Activated CD8-positive, alpha-beta memory T cell treated with anti-CD3 and anti-CD28 coated beads for 48 hours (primary cell): ENCODE measurements around the gene GAK.

Experiments
- DNase-seq, 3 experiments: peaks; one replicate each; pipeline ENCODE4 v3.0.0-alpha.2; 2020; ENCODE audit warnings: low read depth in 2 of 3, low spot score in 2 of 3

Gene GAK

GRCh38 chr4:909821-910220 lies 22.3 kb downstream of the GAK start:
- no peak for DNase-seq

GRCh38 chr4:909131-909571 lies 23.0 kb downstream of the GAK start:
- DNase-seq, result no peak

- DNase-seq, result no peak
Observed at GRCh38 chr4:907691-908425, 24.3 kb downstream of the GAK start.

- DNase-seq, result no peak
Observed at GRCh38 chr4:907103-907400, 25.1 kb downstream of the GAK start.

- no peak for DNase-seq
Observed at GRCh38 chr4:906339-907102, 25.6 kb downstream of the GAK start.

- no peak for DNase-seq
Observed at GRCh38 chr4:905485-906338, 26.4 kb downstream of the GAK start.

GRCh38 chr4:903066-904046 lies 28.8 kb downstream of the GAK start:
- no peak for DNase-seq

GRCh38 chr4:901192-901910 lies 30.8 kb downstream of the GAK start:
- DNase-seq, result no peak

- no peak for DNase-seq
Observed at GRCh38 chr4:900721-901120, 31.4 kb downstream of the GAK start.

GRCh38 chr4:900073-900472 lies 32.0 kb downstream of the GAK start:
- DNase-seq, result no peak

- DNase-seq, result no peak
Observed at GRCh38 chr4:899556-899906, 32.6 kb downstream of the GAK start.

- DNase-seq, result no peak
Observed at GRCh38 chr4:898869-899555, 33.1 kb downstream of the GAK start.

GRCh38 chr4:898123-898522 lies 34.0 kb downstream of the GAK start:
- DNase-seq, result no peak

GRCh38 chr4:896630-897029 lies 35.5 kb downstream of the GAK start:
- no peak for DNase-seq

GRCh38 chr4:896216-896615 lies 35.9 kb downstream of the GAK start:
- DNase-seq, result no peak

- DNase-seq, result no peak
Observed at GRCh38 chr4:895596-895995, 36.5 kb downstream of the GAK start.

- no peak for DNase-seq
Observed at GRCh38 chr4:893995-894705, 38.0 kb downstream of the GAK start.

GRCh38 chr4:893276-893994 lies 38.7 kb downstream of the GAK start:
- no peak for DNase-seq
